SK-N-SH (cell line): ENCODE data around the gene MIGA2.

ENCODE experiments used
- CHD2 ChIP-seq: fragments of 150-350 bp; IDR thresholded peaks from 2 replicates; pipeline ENCODE4 v1.6.1; 2018; ENCODE audit warnings: low read length; ENCODE audit not compliant: partially characterized antibody
- ELF1 ChIP-seq: IDR thresholded peaks from 2 replicates; pipeline ENCODE4 v1.4.0; 2012
- FOXJ3 ChIP-seq: sonication (generic); formaldehyde crosslinking; IDR thresholded peaks from 2 replicates; pipeline ENCODE4 v1.5.1; 2020; ENCODE audit warnings: mild to moderate bottlenecking, missing genetic modification reagents
- FOXM1 ChIP-seq: IDR thresholded peaks from 2 replicates; pipeline ENCODE4 v1.4.0; 2012; ENCODE audit warnings: low read depth, mild to moderate bottlenecking
- GABPA ChIP-seq: IDR thresholded peaks from 2 replicates; pipeline ENCODE4 v1.4.0; 2012; ENCODE audit warnings: low read depth, mild to moderate bottlenecking
- JUND ChIP-seq: IDR thresholded peaks from 2 replicates; pipeline ENCODE4 v1.4.0; 2012
- NFIC ChIP-seq: IDR thresholded peaks from 2 replicates; pipeline ENCODE4 v1.4.0; 2012; ENCODE audit warnings: borderline replicate concordance
- NRF1 ChIP-seq: IDR thresholded peaks from 2 replicates; pipeline ENCODE4 v1.6.1; 2012; ENCODE audit warnings: low read depth, mild to moderate bottlenecking, low read length
- POLR2AphosphoS5 ChIP-seq: IDR thresholded peaks from 2 replicates; pipeline ENCODE4 v1.6.1; 2012; ENCODE audit warnings: low read depth, low read length
- RAD21 ChIP-seq: IDR thresholded peaks from 2 replicates; pipeline ENCODE4 v1.6.1; 2012; ENCODE audit warnings: mild to moderate bottlenecking, low read length
- SMC3 ChIP-seq: IDR thresholded peaks from 2 replicates; pipeline ENCODE4 v1.6.1; 2012; ENCODE audit warnings: low read depth, low read length, improper control_type of control experiment
- USF2 ChIP-seq: fragments of 150-350 bp; IDR thresholded peaks from 2 replicates; pipeline ENCODE4 v1.6.1; 2017; ENCODE audit warnings: antibody characterized with exemption, low read length, low read depth, borderline replicate concordance
- YY1 ChIP-seq: IDR thresholded peaks from 2 replicates; pipeline ENCODE4 v1.4.0; 2012; ENCODE audit warnings: low read depth, mild to moderate bottlenecking
- TF ChIP-seq, protein P1 (sequence below): fragments of 200-600 bp; sonication (generic); IDR thresholded peaks from 2 replicates; pipeline ENCODE4 v1.6.1; 2017; ENCODE audit warnings: antibody characterized with exemption, mild to moderate bottlenecking, moderate library complexity

GRCh38 chr9:129095908-129096307 is 59.5 kb downstream of the MIGA2 start:
- TF ChIP-seq ELF1: no peak
- TF ChIP-seq, protein P1, sequence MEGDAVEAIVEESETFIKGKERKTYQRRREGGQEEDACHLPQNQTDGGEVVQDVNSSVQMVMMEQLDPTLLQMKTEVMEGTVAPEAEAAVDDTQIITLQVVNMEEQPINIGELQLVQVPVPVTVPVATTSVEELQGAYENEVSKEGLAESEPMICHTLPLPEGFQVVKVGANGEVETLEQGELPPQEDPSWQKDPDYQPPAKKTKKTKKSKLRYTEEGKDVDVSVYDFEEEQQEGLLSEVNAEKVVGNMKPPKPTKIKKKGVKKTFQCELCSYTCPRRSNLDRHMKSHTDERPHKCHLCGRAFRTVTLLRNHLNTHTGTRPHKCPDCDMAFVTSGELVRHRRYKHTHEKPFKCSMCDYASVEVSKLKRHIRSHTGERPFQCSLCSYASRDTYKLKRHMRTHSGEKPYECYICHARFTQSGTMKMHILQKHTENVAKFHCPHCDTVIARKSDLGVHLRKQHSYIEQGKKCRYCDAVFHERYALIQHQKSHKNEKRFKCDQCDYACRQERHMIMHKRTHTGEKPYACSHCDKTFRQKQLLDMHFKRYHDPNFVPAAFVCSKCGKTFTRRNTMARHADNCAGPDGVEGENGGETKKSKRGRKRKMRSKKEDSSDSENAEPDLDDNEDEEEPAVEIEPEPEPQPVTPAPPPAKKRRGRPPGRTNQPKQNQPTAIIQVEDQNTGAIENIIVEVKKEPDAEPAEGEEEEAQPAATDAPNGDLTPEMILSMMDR: no peak
- no peak for TF ChIP-seq SMC3
- no peak for TF ChIP-seq FOXM1
- TF ChIP-seq GABPA: no peak
- no peak for TF ChIP-seq RAD21
- TF ChIP-seq NFIC: no peak
- no peak for TF ChIP-seq YY1
- TF ChIP-seq CHD2: no peak
- TF ChIP-seq USF2: no peak
- no peak for TF ChIP-seq POLR2AphosphoS5
- TF ChIP-seq JUND: no peak
- TF ChIP-seq FOXJ3 (CRISPR knock-in tag): no peak
- TF ChIP-seq NRF1: no peak
